HEK293 (cell line): ENCODE measurements around the gene PLK5.

Experiments
- CTCF ChIP-seq: fragments of 450-650 bp; formaldehyde crosslinking; IDR thresholded peaks from 2 replicates; pipeline ENCODE4 v1.5.1; 2016; ENCODE audit warnings: missing biosample characterization, missing genetic modification characterization
- KLF9 ChIP-seq: fragments of 450-650 bp; formaldehyde crosslinking; IDR thresholded peaks from 2 replicates; pipeline ENCODE4 v1.5.1; 2016; ENCODE audit warnings: missing biosample characterization, missing genetic modification characterization, low read depth
- YY1 ChIP-seq: fragments of 450-650 bp; formaldehyde crosslinking; IDR thresholded peaks from 2 replicates; pipeline ENCODE4 v1.5.1; 2018; ENCODE audit warnings: missing biosample characterization, missing genetic modification characterization

- no peak for TF ChIP-seq CTCF
- no peak for TF ChIP-seq KLF9 (tag by site-specific recombination)
- TF ChIP-seq YY1: no peak
Measured at GRCh38 chr19:1481224-1481892, 42.5 kb upstream of the PLK5 start.
